K562 (cell line): ENCODE data around the gene ADGRA3.

Experiments
- ARID3A ChIP-seq: IDR thresholded peaks from 2 replicates; pipeline ENCODE4 v1.6.1; 2012; ENCODE audit warnings: low read depth, low read length, improper control_type of control experiment, borderline replicate concordance
- CREB1 ChIP-seq, 2 experiments: sonication (generic) in 1 of 2; formaldehyde crosslinking in 1 of 2; IDR thresholded peaks; 2 replicates each; pipeline versions ENCODE4 v1.6.1 to v1.8.0; 2012 to 2022; ENCODE audit warnings: inconsistent platforms in 1 of 2, mild to moderate bottlenecking in 1 of 2, missing genetic modification reagents in 1 of 2, moderate library complexity in 1 of 2
- HDAC2 ChIP-seq: fragments of 450-650 bp; IDR thresholded peaks from 2 replicates; pipeline ENCODE4 v1.6.1; 2016; ENCODE audit warnings: mild to moderate bottlenecking
- KLF13 ChIP-seq: fragments of 450-650 bp; IDR thresholded peaks from 2 replicates; pipeline ENCODE4 v1.6.1; 2016; ENCODE audit warnings: missing genetic modification characterization, low read depth, mild to moderate bottlenecking, missing compliant biosample characterization, moderate library complexity, borderline replicate concordance
- NCOR1 ChIP-seq: fragments of 450-650 bp; IDR thresholded peaks from 2 replicates; pipeline ENCODE4 v1.6.1; 2016; ENCODE audit warnings: mild to moderate bottlenecking, moderate library complexity
- RNF2 ChIP-seq: sonication (generic); IDR thresholded peaks from 2 replicates; pipeline ENCODE4 v1.6.1; 2016
- SREBF2 ChIP-seq: sonication (generic); formaldehyde crosslinking; IDR thresholded peaks from 2 replicates; pipeline ENCODE4 v1.4.0; 2020; ENCODE audit warnings: mild to moderate bottlenecking, missing genetic modification reagents
- THRAP3 ChIP-seq: fragments of 450-650 bp; IDR thresholded peaks from 2 replicates; pipeline ENCODE4 v1.6.1; 2016; ENCODE audit warnings: mild to moderate bottlenecking, inconsistent platforms, borderline replicate concordance

GRCh38 chr4:22486276-22486675 is 29.6 kb downstream of the ADGRA3 start:
- TF ChIP-seq HDAC2 = no peak
- TF ChIP-seq ARID3A = no peak
- no peak for TF ChIP-seq NCOR1
- no peak for TF ChIP-seq KLF13 (tag)
- no peak for TF ChIP-seq RNF2
- TF ChIP-seq THRAP3 = no peak
- no peak for TF ChIP-seq CREB1 (IDR thresholded peaks at IDR 0.05)
- no peak for TF ChIP-seq CREB1 (CRISPR knock-in tag; IDR thresholded peaks at IDR 0.05)
- no peak for TF ChIP-seq SREBF2 (CRISPR knock-in tag)
